ENCODE results near the gene RNPEPL1. TPM values are rescaled to one million over a fixed set of nuclear protein-coding genes. Genes with fewer than 3 reads are reported as not detected.

Gene RNPEPL1
- total RNA-seq, 1 experiment from 2014 or later: 28.4 TPM

DNA sequence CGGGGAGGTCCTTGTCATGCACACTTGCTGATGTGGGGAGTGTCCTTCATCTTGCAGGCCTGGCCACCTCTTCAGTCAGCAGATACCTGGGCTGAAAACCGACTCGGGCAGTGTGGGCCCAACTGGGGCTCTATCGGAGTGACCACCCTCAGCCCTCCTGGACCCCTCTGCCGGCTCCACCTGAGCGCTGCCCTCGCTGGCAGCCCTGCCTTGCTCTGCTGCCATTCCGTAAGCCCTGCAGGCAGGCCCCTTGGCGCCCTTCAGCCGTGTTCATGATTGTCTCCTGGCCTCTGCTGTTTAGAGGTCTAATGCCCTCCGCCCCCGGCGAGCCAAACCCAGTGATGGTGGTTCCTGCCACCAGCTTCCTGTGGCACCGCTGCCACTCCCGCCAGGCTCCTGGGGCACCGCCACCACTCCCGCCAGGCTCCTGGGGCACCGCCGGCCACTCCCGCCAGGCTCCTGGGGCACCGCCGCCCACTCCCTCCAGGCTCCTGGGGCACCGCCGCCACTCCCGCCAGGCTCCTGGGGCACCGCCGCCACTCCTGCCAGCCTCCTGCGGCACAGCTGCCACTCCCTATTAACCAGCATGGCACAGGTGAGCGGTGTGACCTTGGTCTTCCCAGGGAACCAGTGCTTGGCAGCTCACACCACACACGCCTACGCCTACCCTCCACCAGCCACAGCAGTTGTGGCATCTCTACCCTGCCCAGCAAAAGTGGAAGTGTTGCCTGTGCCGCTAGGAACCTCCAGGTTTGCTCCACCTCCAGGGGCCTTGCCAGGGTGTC, 34.2 kb downstream of the RNPEPL1 start:
- Histone ChIP-seq H3K9ac (ENCODE audit: low read length) (no peak overlapping the region), H3K9me3 (ENCODE audit: low read length) (no peaks in the 10 kb centered on the region), H2AFZ (ENCODE audit: low read length) (no peak overlapping the region), H3K27ac (ENCODE audit: low read length) (no peak overlapping the region), H3K9me2 (replicated peaks; ENCODE audit: insufficient read depth, low read length) (no peaks in the 10 kb centered on the region), H3K4me2 (ENCODE audit: low read depth, low read length, poor library complexity, severe bottlenecking) (no peak overlapping the region), H3K4me3 (ENCODE audit: low read length) (no peak overlapping the region), H3K4me1 (ENCODE audit: low read length) (no peaks in the 10 kb centered on the region), H4K20me1 (ENCODE audit: insufficient read depth, low read depth, low read length) (no peaks in the 10 kb centered on the region), H3K27me3 (ENCODE audit: low read length) (no peaks in the 10 kb centered on the region), H3K36me3 (ENCODE audit: insufficient read depth, low read length) (no peaks in the 10 kb centered on the region), H3K79me2 (ENCODE audit: low read length) (no peaks in the 10 kb centered on the region)
- no peak for DNase-seq

GRCh38 chr2:240603081-240603835, 35.0 kb downstream of the RNPEPL1 start:
- no peak for DNase-seq
- H3K9me2 ChIP-seq (replicated peaks; ENCODE audit: insufficient read depth, low read length): no peaks in the 10 kb centered on the region
- no peaks in the 10 kb centered on the region for H3K79me2 ChIP-seq (ENCODE audit: low read length)
- H2AFZ ChIP-seq (ENCODE audit: low read length): no peak overlapping the region
- H3K4me3 ChIP-seq (ENCODE audit: low read length): no peak overlapping the region
- H3K36me3 ChIP-seq (ENCODE audit: insufficient read depth, low read length): no peaks in the 10 kb centered on the region
- H3K9ac ChIP-seq (ENCODE audit: low read length): no peak overlapping the region
- H3K27ac ChIP-seq (ENCODE audit: low read length): no peak overlapping the region
- H3K4me1 ChIP-seq (ENCODE audit: low read length): no peaks in the 10 kb centered on the region
- H3K27me3 ChIP-seq (ENCODE audit: low read length): no peaks in the 10 kb centered on the region
- H4K20me1 ChIP-seq (ENCODE audit: insufficient read depth, low read depth, low read length): no peaks in the 10 kb centered on the region
- no peaks in the 10 kb centered on the region for H3K9me3 ChIP-seq (ENCODE audit: low read length)
- no peak overlapping the region for H3K4me2 ChIP-seq (ENCODE audit: low read depth, low read length, poor library complexity, severe bottlenecking)

DNA sequence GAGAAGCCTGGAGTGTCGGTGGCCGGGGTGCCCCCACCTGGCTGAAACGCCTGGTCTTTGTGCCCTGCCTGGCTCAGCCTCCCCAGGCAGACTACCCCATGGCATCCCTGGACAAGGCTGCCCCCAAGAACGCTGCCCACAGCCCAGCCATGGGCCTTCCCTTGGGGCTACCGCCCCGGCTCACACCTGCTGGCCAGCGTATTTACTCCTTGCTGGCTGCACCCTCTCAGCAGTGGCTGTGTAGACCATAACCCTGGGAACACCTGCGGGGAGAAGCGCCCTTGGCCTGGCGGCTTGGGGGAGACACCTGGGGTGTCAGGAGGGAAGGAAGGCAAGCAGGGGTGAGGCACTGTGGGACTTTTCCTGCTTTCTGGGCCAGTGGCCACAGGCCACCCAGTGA, 35.6 kb downstream of the RNPEPL1 start:
- Histone ChIP-seq H3K27me3 (ENCODE audit: low read length) (no peaks in the 10 kb centered on the region), H3K4me1 (ENCODE audit: low read length) (no peaks in the 10 kb centered on the region), H3K9me3 (ENCODE audit: low read length) (no peaks in the 10 kb centered on the region), H3K36me3 (ENCODE audit: insufficient read depth, low read length) (no peaks in the 10 kb centered on the region), H3K4me3 (ENCODE audit: low read length) (no peak overlapping the region), H3K9me2 (replicated peaks; ENCODE audit: insufficient read depth, low read length) (no peaks in the 10 kb centered on the region), H3K4me2 (ENCODE audit: low read depth, low read length, poor library complexity, severe bottlenecking) (no peak overlapping the region), H3K79me2 (ENCODE audit: low read length) (no peaks in the 10 kb centered on the region), H2AFZ (ENCODE audit: low read length) (no peak overlapping the region), H3K27ac (ENCODE audit: low read length) (no peak overlapping the region), H3K9ac (ENCODE audit: low read length) (no peak overlapping the region), H4K20me1 (ENCODE audit: insufficient read depth, low read depth, low read length) (no peaks in the 10 kb centered on the region)
- DNase-seq: no peak

- no peak overlapping the region for H3K4me3 ChIP-seq (ENCODE audit: low read length)
- no peak overlapping the region for H3K27ac ChIP-seq (ENCODE audit: low read length)
- H3K79me2 ChIP-seq (ENCODE audit: low read length): no peaks in the 10 kb centered on the region
- no peaks in the 10 kb centered on the region for H3K4me1 ChIP-seq (ENCODE audit: low read length)
- no peak overlapping the region for H3K9ac ChIP-seq (ENCODE audit: low read length)
- no peaks in the 10 kb centered on the region for H3K9me2 ChIP-seq (replicated peaks; ENCODE audit: insufficient read depth, low read length)
- H4K20me1 ChIP-seq (ENCODE audit: insufficient read depth, low read depth, low read length): no peaks in the 10 kb centered on the region
- DNase-seq: peak; percentile 50
- H2AFZ ChIP-seq (ENCODE audit: low read length): no peak overlapping the region
- H3K36me3 ChIP-seq (ENCODE audit: insufficient read depth, low read length): no peaks in the 10 kb centered on the region
- no peak overlapping the region for H3K4me2 ChIP-seq (ENCODE audit: low read depth, low read length, poor library complexity, severe bottlenecking)
- no peaks in the 10 kb centered on the region for H3K27me3 ChIP-seq (ENCODE audit: low read length)
- no peaks in the 10 kb centered on the region for H3K9me3 ChIP-seq (ENCODE audit: low read length)
These were observed 36.1 kb downstream of the RNPEPL1 start for GRCh38 chr2:240604291-240604938.

- Histone ChIP-seq H3K4me3 (ENCODE audit: low read length) (no peak overlapping the region), H3K27me3 (ENCODE audit: low read length) (no peaks in the 10 kb centered on the region), H3K9me2 (replicated peaks; ENCODE audit: insufficient read depth, low read length) (no peaks in the 10 kb centered on the region), H3K79me2 (ENCODE audit: low read length) (no peaks in the 10 kb centered on the region), H4K20me1 (ENCODE audit: insufficient read depth, low read depth, low read length) (no peaks in the 10 kb centered on the region), H3K9me3 (ENCODE audit: low read length) (no peaks in the 10 kb centered on the region), H3K27ac (ENCODE audit: low read length) (no peak overlapping the region), H3K4me2 (ENCODE audit: low read depth, low read length, poor library complexity, severe bottlenecking) (no peak overlapping the region), H2AFZ (ENCODE audit: low read length) (no peak overlapping the region), H3K9ac (ENCODE audit: low read length) (no peak overlapping the region), H3K36me3 (ENCODE audit: insufficient read depth, low read length) (no peaks in the 10 kb centered on the region), H3K4me1 (ENCODE audit: low read length) (no peaks in the 10 kb centered on the region)
- DNase-seq: no peak
These were observed 36.8 kb downstream of the RNPEPL1 start for GRCh38 chr2:240604939-240605716.

GRCh38 chr2:240605867-240606743, 37.8 kb downstream of the RNPEPL1 start:
- H3K4me2 ChIP-seq (ENCODE audit: low read depth, low read length, poor library complexity, severe bottlenecking): no peak overlapping the region
- no peaks in the 10 kb centered on the region for H3K9me2 ChIP-seq (replicated peaks; ENCODE audit: insufficient read depth, low read length)
- no peaks in the 10 kb centered on the region for H3K4me1 ChIP-seq (ENCODE audit: low read length)
- no peak overlapping the region for H3K27ac ChIP-seq (ENCODE audit: low read length)
- no peak for DNase-seq
- no peaks in the 10 kb centered on the region for H3K27me3 ChIP-seq (ENCODE audit: low read length)
- H4K20me1 ChIP-seq (ENCODE audit: insufficient read depth, low read depth, low read length): no peaks in the 10 kb centered on the region
- H2AFZ ChIP-seq (ENCODE audit: low read length): no peak overlapping the region
- H3K9me3 ChIP-seq (ENCODE audit: low read length): no peaks in the 10 kb centered on the region
- no peaks in the 10 kb centered on the region for H3K79me2 ChIP-seq (ENCODE audit: low read length)
- no peaks in the 10 kb centered on the region for H3K36me3 ChIP-seq (ENCODE audit: insufficient read depth, low read length)
- H3K4me3 ChIP-seq (ENCODE audit: low read length): no peak overlapping the region
- no peak overlapping the region for H3K9ac ChIP-seq (ENCODE audit: low read length)

- Histone ChIP-seq H3K27ac (ENCODE audit: low read length) (no peak overlapping the region), H3K9ac (ENCODE audit: low read length) (no peak overlapping the region), H3K79me2 (ENCODE audit: low read length) (no peaks in the 10 kb centered on the region), H3K36me3 (ENCODE audit: insufficient read depth, low read length) (no peaks in the 10 kb centered on the region), H3K4me3 (ENCODE audit: low read length) (no peak overlapping the region), H3K4me1 (ENCODE audit: low read length) (no peaks in the 10 kb centered on the region), H2AFZ (ENCODE audit: low read length) (no peak overlapping the region), H3K4me2 (ENCODE audit: low read depth, low read length, poor library complexity, severe bottlenecking) (no peak overlapping the region), H3K9me2 (replicated peaks; ENCODE audit: insufficient read depth, low read length) (no peaks in the 10 kb centered on the region), H3K9me3 (ENCODE audit: low read length) (peaks cover 9% of the 10 kb centered on the region), H3K27me3 (ENCODE audit: low read length) (no peaks in the 10 kb centered on the region), H4K20me1 (ENCODE audit: insufficient read depth, low read depth, low read length) (no peaks in the 10 kb centered on the region)
- DNase-seq: no peak
These were observed 43.4 kb downstream of the RNPEPL1 start for GRCh38 chr2:240611601-240612210.

All from Karpas-422 (cell line).